Measurements from ENCODE around the gene C1QTNF4.

Gene C1QTNF4

GRCh38 chr11:47607380-47607779, 13.2 kb upstream of the C1QTNF4 start:
- Histone ChIP-seq H3K4me3 (replicated peaks; ENCODE audit: insufficient read depth, low read length) (no peak overlapping the region), H3K27ac (replicated peaks) (no peak overlapping the region), H3K27me3 (ENCODE audit: insufficient read depth, poor library complexity, severe bottlenecking) (no peaks in the 10 kb centered on the region)
- DNase-seq (ENCODE audit: low read depth in 1 of 2, low spot score in 1 of 2) = no peak
- no peak for TF ChIP-seq CTCF (IDR thresholded peaks at IDR 0.05; ENCODE audit: insufficient read depth, low read length)
- TF ChIP-seq SPI1 (IDR thresholded peaks at IDR 0.05; ENCODE audit: borderline replicate concordance, low read depth) = no peak
- TF ChIP-seq, protein P1, sequence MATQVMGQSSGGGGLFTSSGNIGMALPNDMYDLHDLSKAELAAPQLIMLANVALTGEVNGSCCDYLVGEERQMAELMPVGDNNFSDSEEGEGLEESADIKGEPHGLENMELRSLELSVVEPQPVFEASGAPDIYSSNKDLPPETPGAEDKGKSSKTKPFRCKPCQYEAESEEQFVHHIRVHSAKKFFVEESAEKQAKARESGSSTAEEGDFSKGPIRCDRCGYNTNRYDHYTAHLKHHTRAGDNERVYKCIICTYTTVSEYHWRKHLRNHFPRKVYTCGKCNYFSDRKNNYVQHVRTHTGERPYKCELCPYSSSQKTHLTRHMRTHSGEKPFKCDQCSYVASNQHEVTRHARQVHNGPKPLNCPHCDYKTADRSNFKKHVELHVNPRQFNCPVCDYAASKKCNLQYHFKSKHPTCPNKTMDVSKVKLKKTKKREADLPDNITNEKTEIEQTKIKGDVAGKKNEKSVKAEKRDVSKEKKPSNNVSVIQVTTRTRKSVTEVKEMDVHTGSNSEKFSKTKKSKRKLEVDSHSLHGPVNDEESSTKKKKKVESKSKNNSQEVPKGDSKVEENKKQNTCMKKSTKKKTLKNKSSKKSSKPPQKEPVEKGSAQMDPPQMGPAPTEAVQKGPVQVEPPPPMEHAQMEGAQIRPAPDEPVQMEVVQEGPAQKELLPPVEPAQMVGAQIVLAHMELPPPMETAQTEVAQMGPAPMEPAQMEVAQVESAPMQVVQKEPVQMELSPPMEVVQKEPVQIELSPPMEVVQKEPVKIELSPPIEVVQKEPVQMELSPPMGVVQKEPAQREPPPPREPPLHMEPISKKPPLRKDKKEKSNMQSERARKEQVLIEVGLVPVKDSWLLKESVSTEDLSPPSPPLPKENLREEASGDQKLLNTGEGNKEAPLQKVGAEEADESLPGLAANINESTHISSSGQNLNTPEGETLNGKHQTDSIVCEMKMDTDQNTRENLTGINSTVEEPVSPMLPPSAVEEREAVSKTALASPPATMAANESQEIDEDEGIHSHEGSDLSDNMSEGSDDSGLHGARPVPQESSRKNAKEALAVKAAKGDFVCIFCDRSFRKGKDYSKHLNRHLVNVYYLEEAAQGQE (IDR thresholded peaks at IDR 0.05; ENCODE audit: insufficient replicate concordance, low read depth) = no peak
- no peak for TF ChIP-seq POLR2AphosphoS5 (IDR thresholded peaks at IDR 0.05; ENCODE audit: low read depth)
- no peak for TF ChIP-seq GABPA (IDR thresholded peaks at IDR 0.05; ENCODE audit: low read depth)

GRCh38 chr11:47606731-47607130, 12.5 kb upstream of the C1QTNF4 start:
- DNase-seq (ENCODE audit: low read depth in 1 of 2, low spot score in 1 of 2) = no peak
- H3K27me3 ChIP-seq (ENCODE audit: insufficient read depth, poor library complexity, severe bottlenecking) = no peaks in the 10 kb centered on the region
- TF ChIP-seq GABPA (IDR thresholded peaks at IDR 0.05; ENCODE audit: low read depth) = no peak
- no peak for TF ChIP-seq CTCF (IDR thresholded peaks at IDR 0.05; ENCODE audit: insufficient read depth, low read length)
- TF ChIP-seq, protein P1 (IDR thresholded peaks at IDR 0.05; ENCODE audit: insufficient replicate concordance, low read depth) = no peak
- TF ChIP-seq POLR2AphosphoS5 (IDR thresholded peaks at IDR 0.05; ENCODE audit: low read depth) = no peak
- TF ChIP-seq SPI1 (IDR thresholded peaks at IDR 0.05; ENCODE audit: borderline replicate concordance, low read depth) = no peak
- H3K4me3 ChIP-seq (replicated peaks; ENCODE audit: insufficient read depth, low read length) = no peak overlapping the region
- no peak overlapping the region for H3K27ac ChIP-seq (replicated peaks)

DNA sequence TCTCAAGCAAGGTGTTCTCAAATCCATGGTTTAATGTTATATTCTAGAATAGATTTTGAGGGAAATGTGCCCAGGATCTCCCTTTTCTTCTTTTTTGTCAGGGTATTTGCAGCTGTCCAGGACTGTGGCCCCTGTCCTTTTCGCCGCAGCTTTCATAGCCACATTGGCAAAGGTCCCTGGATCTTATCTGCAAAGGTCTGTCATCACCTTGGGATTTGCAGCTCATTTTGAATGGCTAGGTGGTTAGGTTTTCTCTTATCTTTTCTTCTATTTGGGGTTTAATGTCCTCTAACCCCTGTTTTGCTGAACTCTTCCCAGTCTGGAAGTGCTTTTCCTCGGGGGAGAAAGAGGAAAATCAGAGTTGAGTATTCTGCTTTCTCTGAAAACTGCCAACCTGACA, 11.7 kb upstream of the C1QTNF4 start:
- DNase-seq (ENCODE audit: low read depth in 1 of 2, low spot score in 1 of 2) = no peak
- Histone ChIP-seq H3K4me3 (replicated peaks; ENCODE audit: insufficient read depth, low read length) (no peak overlapping the region), H3K27me3 (ENCODE audit: insufficient read depth, poor library complexity, severe bottlenecking) (no peaks in the 10 kb centered on the region), H3K27ac (replicated peaks) (no peak overlapping the region)
- TF ChIP-seq CTCF (IDR thresholded peaks at IDR 0.05; ENCODE audit: insufficient read depth, low read length) (no peak), POLR2AphosphoS5 (IDR thresholded peaks at IDR 0.05; ENCODE audit: low read depth) (no peak), GABPA (IDR thresholded peaks at IDR 0.05; ENCODE audit: low read depth) (no peak), SPI1 (IDR thresholded peaks at IDR 0.05; ENCODE audit: borderline replicate concordance, low read depth) (no peak)
- TF ChIP-seq, protein P1 (IDR thresholded peaks at IDR 0.05; ENCODE audit: insufficient replicate concordance, low read depth) = no peak
